Measurements from ENCODE around the gene VSNL1. TPM values are rescaled to one million over a fixed set of nuclear protein-coding genes. Genes with fewer than 3 reads are reported as not detected.

The VSNL1 gene
- polyA plus RNA-seq, 1 of the 3 experiments (the other 2 are of a cell fraction) = 1.3 TPM

DNA sequence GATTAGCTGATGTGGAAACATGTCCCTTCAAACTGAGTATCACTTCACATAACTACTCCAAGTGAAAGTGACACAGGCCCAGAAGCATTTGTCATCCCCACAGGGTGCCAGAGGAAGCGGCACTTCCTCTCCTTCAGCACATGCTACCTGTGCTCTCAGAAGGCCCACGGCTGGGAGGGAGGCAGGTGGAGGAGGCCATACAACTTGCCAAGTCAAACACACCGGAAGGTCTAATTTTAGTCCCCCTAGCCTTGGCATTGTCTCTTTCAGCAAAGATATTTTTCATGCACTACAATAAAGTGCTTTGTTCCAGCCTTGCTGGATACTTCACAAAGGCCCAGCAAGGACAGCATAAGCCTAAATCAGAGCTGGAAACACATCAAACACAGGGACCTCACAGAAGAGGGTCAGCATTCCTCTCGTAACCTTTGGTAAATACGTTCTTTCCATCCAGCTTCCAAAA lies 38.0 kb downstream of the VSNL1 start:
- Histone ChIP-seq H3K4me1 (ENCODE audit: control insufficient read depth in 1 of 2, insufficient read depth in 2 of 2, low read depth in 1 of 2, low read length in 1 of 2) (no peaks in the 10 kb centered on the region), H3K9me2 (no peaks in the 10 kb centered on the region), H3K9ac (no peak overlapping the region), H3K79me2 (ENCODE audit: insufficient read depth) (no peaks in the 10 kb centered on the region), H3K4me2 (no peak overlapping the region), H3K27me3 (ENCODE audit: insufficient read depth) (no peaks in the 10 kb centered on the region; the same call in 1 of the 2 replicates), H3K4me3 (ENCODE audit: low read depth in 2 of 2, low read length in 1 of 2) (no peak overlapping the region), H4K20me1 (ENCODE audit: insufficient read depth) (no peaks in the 10 kb centered on the region), H3K36me3 (replicated peaks in 1 of 2; ENCODE audit: control insufficient read depth in 1 of 2, insufficient read depth in 2 of 2, low read length in 1 of 2) (no peaks in the 10 kb centered on the region), H3F3A (replicated peaks; ENCODE audit: insufficient read depth) (no peaks in the 10 kb centered on the region), H3K27ac (ENCODE audit: low read depth in 2 of 2, low read length in 1 of 2) (no peak overlapping the region), H2AFZ (ENCODE audit: low read depth) (no peak overlapping the region), H3K9me3 (no peaks in the 10 kb centered on the region)
- ChIA-PET POLR2A (no interaction called here), CTCF (no interaction called here)
- no peak for DNase-seq
- 74% methylated on average over 5 of the region's 5 CpGs for WGBS (ENCODE audit: low lambda C conversion rate)
- TF ChIP-seq IRF3 (IDR thresholded peaks at IDR 0.05; ENCODE audit: low read depth, low read length) (no peak), RAD21 (IDR thresholded peaks at IDR 0.05; ENCODE audit: low read length) (no peak)

- H3K9me3 ChIP-seq = no peaks in the 10 kb centered on the region
- H3K9ac ChIP-seq = no peak overlapping the region
- no peaks in the 10 kb centered on the region for H4K20me1 ChIP-seq (ENCODE audit: insufficient read depth)
- H3K27me3 ChIP-seq (ENCODE audit: insufficient read depth) = no peaks in the 10 kb centered on the region; the same call in 1 of the 2 replicates
- no peaks in the 10 kb centered on the region for H3K9me2 ChIP-seq
- H2AFZ ChIP-seq (ENCODE audit: low read depth) = no peak overlapping the region
- TF ChIP-seq NRF1 (IDR thresholded peaks at IDR 0.05; ENCODE audit: low read depth, low read length) (no peak), SIN3A (IDR thresholded peaks at IDR 0.05; ENCODE audit: borderline replicate concordance, low read depth, low read length) (no peak), MXI1 (IDR thresholded peaks at IDR 0.05; ENCODE audit: low read depth, low read length) (no peak), TEAD4 (IDR thresholded peaks at IDR 0.05; ENCODE audit: borderline replicate concordance, insufficient read depth) (no peak), GABPA (IDR thresholded peaks at IDR 0.05; ENCODE audit: low read depth) (no peak), MAX (IDR thresholded peaks at IDR 0.05; ENCODE audit: low read depth) (no peak), FOXM1 (IDR thresholded peaks at IDR 0.05; ENCODE audit: low read depth) (no peak), SMC3 (IDR thresholded peaks at IDR 0.05; ENCODE audit: low read depth, low read length) (no peak), RFX5 (IDR thresholded peaks at IDR 0.05; ENCODE audit: low read length) (no peak), TCF12 (IDR thresholded peaks at IDR 0.05) (no peak), POLR2AphosphoS5 (IDR thresholded peaks at IDR 0.05; ENCODE audit: low read depth, low read length) (no peak), EP300 (IDR thresholded peaks at IDR 0.05; ENCODE audit: borderline replicate concordance in 1 of 2, low read depth in 1 of 2, low read length in 1 of 2) (no peak)
- TF ChIP-seq, protein P1, sequence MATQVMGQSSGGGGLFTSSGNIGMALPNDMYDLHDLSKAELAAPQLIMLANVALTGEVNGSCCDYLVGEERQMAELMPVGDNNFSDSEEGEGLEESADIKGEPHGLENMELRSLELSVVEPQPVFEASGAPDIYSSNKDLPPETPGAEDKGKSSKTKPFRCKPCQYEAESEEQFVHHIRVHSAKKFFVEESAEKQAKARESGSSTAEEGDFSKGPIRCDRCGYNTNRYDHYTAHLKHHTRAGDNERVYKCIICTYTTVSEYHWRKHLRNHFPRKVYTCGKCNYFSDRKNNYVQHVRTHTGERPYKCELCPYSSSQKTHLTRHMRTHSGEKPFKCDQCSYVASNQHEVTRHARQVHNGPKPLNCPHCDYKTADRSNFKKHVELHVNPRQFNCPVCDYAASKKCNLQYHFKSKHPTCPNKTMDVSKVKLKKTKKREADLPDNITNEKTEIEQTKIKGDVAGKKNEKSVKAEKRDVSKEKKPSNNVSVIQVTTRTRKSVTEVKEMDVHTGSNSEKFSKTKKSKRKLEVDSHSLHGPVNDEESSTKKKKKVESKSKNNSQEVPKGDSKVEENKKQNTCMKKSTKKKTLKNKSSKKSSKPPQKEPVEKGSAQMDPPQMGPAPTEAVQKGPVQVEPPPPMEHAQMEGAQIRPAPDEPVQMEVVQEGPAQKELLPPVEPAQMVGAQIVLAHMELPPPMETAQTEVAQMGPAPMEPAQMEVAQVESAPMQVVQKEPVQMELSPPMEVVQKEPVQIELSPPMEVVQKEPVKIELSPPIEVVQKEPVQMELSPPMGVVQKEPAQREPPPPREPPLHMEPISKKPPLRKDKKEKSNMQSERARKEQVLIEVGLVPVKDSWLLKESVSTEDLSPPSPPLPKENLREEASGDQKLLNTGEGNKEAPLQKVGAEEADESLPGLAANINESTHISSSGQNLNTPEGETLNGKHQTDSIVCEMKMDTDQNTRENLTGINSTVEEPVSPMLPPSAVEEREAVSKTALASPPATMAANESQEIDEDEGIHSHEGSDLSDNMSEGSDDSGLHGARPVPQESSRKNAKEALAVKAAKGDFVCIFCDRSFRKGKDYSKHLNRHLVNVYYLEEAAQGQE (IDR thresholded peaks at IDR 0.05; ENCODE audit: low read depth, low read length) = no peak
- TF ChIP-seq, protein P2, sequence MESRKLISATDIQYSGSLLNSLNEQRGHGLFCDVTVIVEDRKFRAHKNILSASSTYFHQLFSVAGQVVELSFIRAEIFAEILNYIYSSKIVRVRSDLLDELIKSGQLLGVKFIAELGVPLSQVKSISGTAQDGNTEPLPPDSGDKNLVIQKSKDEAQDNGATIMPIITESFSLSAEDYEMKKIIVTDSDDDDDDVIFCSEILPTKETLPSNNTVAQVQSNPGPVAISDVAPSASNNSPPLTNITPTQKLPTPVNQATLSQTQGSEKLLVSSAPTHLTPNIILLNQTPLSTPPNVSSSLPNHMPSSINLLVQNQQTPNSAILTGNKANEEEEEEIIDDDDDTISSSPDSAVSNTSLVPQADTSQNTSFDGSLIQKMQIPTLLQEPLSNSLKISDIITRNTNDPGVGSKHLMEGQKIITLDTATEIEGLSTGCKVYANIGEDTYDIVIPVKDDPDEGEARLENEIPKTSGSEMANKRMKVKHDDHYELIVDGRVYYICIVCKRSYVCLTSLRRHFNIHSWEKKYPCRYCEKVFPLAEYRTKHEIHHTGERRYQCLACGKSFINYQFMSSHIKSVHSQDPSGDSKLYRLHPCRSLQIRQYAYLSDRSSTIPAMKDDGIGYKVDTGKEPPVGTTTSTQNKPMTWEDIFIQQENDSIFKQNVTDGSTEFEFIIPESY (IDR thresholded peaks at IDR 0.05; ENCODE audit: borderline replicate concordance, low read depth) = no peak
- H3K4me1 ChIP-seq (ENCODE audit: control insufficient read depth in 1 of 2, insufficient read depth in 2 of 2, low read depth in 1 of 2, low read length in 1 of 2) = no peaks in the 10 kb centered on the region
- H3K27ac ChIP-seq (ENCODE audit: low read depth in 2 of 2, low read length in 1 of 2) = no peak overlapping the region
- no peaks in the 10 kb centered on the region for H3K79me2 ChIP-seq (ENCODE audit: insufficient read depth)
- H3F3A ChIP-seq (replicated peaks; ENCODE audit: insufficient read depth) = no peaks in the 10 kb centered on the region
- no peak overlapping the region for H3K4me3 ChIP-seq (ENCODE audit: low read depth in 2 of 2, low read length in 1 of 2)
- CTCF ChIA-PET = interaction anchor here (1.0 to 1.8 kb wide), 3 partner anchors 11 to 66 kb away, joined by 3 to 7 read pairs (median 3); no protein-coding TSS in a partner anchor
- POLR2A ChIA-PET = no interaction called here
- no peak overlapping the region for H3K4me2 ChIP-seq
- DNase-seq = no peak
- H3K36me3 ChIP-seq (replicated peaks in 1 of 2; ENCODE audit: control insufficient read depth in 1 of 2, insufficient read depth in 2 of 2, low read length in 1 of 2) = no peaks in the 10 kb centered on the region
- WGBS (ENCODE audit: low lambda C conversion rate) = 74% methylated on average over 3 of the region's 3 CpGs
Measured at GRCh38 chr2:17579605-17580318, 39.3 kb downstream of the VSNL1 start.

All from SK-N-SH (cell line).